K562 (cell line): ENCODE data around the gene ZMYM1.

Experiments used
- CTCF ChIP-seq, 3 experiments: IDR thresholded peaks in 2 of 3; conservative IDR thresholded peaks in 1 of 3; 2 replicates each; pipeline ENCODE4 v1.5.1; 2011 to 2012; ENCODE audit warnings: low read length in 3 of 3, mild to moderate bottlenecking in 3 of 3, control low read depth in 2 of 3, improper control_type of control experiment in 1 of 3, inconsistent platforms in 1 of 3, low read depth in 1 of 3, mixed read lengths in 1 of 3, moderate library complexity in 1 of 3; ENCODE audit not compliant: insufficient read depth in 2 of 3
- JUN ChIP-seq, 2 experiments: sonication (generic) in 1 of 2; formaldehyde crosslinking in 1 of 2; IDR thresholded peaks; 2 replicates each; pipeline versions ENCODE4 v1.6.1 to v1.8.0; 2012 to 2022; ENCODE audit warnings: borderline replicate concordance in 2 of 2, mild to moderate bottlenecking in 2 of 2, improper control_type of control experiment in 1 of 2, low read depth in 1 of 2, low read length in 1 of 2, missing genetic modification reagents in 1 of 2
- KDM1A ChIP-seq, 2 experiments: fragments of 450-650 bp; IDR thresholded peaks; 2 replicates each; pipeline ENCODE4 v1.6.1; 2016; ENCODE audit warnings: mild to moderate bottlenecking in 2 of 2
- RBM25 ChIP-seq: fragments of 200-400 bp; formaldehyde crosslinking; IDR thresholded peaks from 2 replicates; pipeline ENCODE4 v1.6.1; 2018; ENCODE audit warnings: low read length, low read depth, moderate library complexity; ENCODE audit not compliant: severe bottlenecking
- SMC3 ChIP-seq: conservative IDR thresholded peaks from 2 replicates; pipeline ENCODE4 v1.6.1; 2011; ENCODE audit warnings: low read depth, low read length, improper control_type of control experiment; ENCODE audit not compliant: insufficient read depth
- USF1 ChIP-seq: sonication (generic); formaldehyde crosslinking; IDR thresholded peaks from 2 replicates; pipeline ENCODE4 v1.9.0; 2022; ENCODE audit warnings: mild to moderate bottlenecking, missing genetic modification reagents

- TF ChIP-seq JUN (IDR thresholded peaks at IDR 0.05; ENCODE audit: borderline replicate concordance, low read depth, low read length) (no peak), JUN (CRISPR knock-in tag; IDR thresholded peaks at IDR 0.05; ENCODE audit: borderline replicate concordance) (no peak), USF1 (CRISPR knock-in tag) (no peak), SMC3 (no peak), RBM25 (no peak), KDM1A (IDR thresholded peaks at IDR 0.05) (no peak), CTCF (IDR thresholded peaks at IDR 0.05 in 2 of 3, conservative IDR thresholded peaks at IDR 0.05 in 1 of 3; ENCODE audit: insufficient read depth in 2 of 3, low read depth in 1 of 3, low read length in 3 of 3) (no peak)
Observed at GRCh38 chr1:35037206-35037605, 42.0 kb upstream of the ZMYM1 start.
